GM12878 (cell line): Measurements from ENCODE around the gene TMEM59.

ENCODE experiments used
- EP300 ChIP-seq, 2 experiments: fragments of 150-350 bp in 1 of 2; IDR thresholded peaks; 2 replicates each; pipeline ENCODE4 v1.6.1; 2011 to 2012; ENCODE audit warnings: low read depth in 2 of 2, low read length in 2 of 2, borderline replicate concordance in 1 of 2, improper control_type of control experiment in 1 of 2, inconsistent platforms in 1 of 2; ENCODE audit not compliant: control insufficient read depth in 1 of 2
- POLR2A ChIP-seq: IDR thresholded peaks from 2 replicates; pipeline ENCODE4 v1.6.1; 2011; ENCODE audit warnings: low read depth, mild to moderate bottlenecking, low read length
- RBBP5 ChIP-seq: fragments of 200-600 bp; sonication (generic); conservative IDR thresholded peaks from 2 replicates; pipeline ENCODE4 v1.6.1; 2016
- RFX5 ChIP-seq: IDR thresholded peaks from 2 replicates; pipeline ENCODE4 v1.6.1; 2011; ENCODE audit warnings: low read depth, low read length, improper control_type of control experiment
- ZNF274 ChIP-seq: IDR thresholded peaks from one replicate; pipeline ENCODE4 v1.8.0; 2011; ENCODE audit not compliant: insufficient read length, insufficient read depth

- no peak for TF ChIP-seq ZNF274
- TF ChIP-seq EP300 (IDR thresholded peaks at IDR 0.05; ENCODE audit: borderline replicate concordance in 1 of 2, control insufficient read depth in 1 of 2, low read depth in 2 of 2, low read length in 2 of 2): no peak
- TF ChIP-seq POLR2A: no peak
- no peak for TF ChIP-seq RFX5
- no peak for TF ChIP-seq RBBP5
Observed at GRCh38 chr1:54012008-54012325, 41.0 kb downstream of the TMEM59 start.
